ENCODE measurements around the gene MAOB. TPM values are rescaled to one million over a fixed set of nuclear protein-coding genes. Genes with fewer than 3 reads are reported as not detected.

The MAOB gene
- total and polyA plus RNA-seq, 2 donors (not counting 1 experiment from before 2014, with no cell fraction given) = 3.8 to 4.6 TPM

DNA sequence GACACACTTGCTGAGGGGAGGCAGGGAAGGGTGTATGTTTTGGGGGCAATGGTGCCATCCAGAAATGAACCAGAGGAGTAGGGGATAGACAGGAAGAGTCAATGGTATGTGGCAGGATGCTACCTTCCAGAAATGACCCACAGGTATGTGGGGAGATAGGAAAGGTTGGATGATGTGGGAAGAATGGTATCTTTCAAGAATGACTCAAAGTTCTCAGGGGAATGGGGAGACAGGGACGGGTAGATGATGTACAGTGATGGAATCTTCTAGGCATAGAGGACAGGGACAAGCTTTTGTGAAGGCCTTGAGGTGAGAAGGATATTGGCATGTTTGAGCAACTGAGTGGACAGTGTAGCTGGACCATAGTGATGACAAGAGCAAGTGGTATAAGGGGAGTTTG, 161.3 kb downstream of the MAOB start:
- no peak overlapping the region for H3K27ac ChIP-seq (ENCODE audit: insufficient read depth, low read length)
- no peaks in the 10 kb centered on the region for H3K4me1 ChIP-seq (ENCODE audit: control insufficient read depth, extremely low read depth, insufficient read depth, low read length)
- no peak overlapping the region for H2AFZ ChIP-seq (ENCODE audit: low read length)
- H3K9me3 ChIP-seq (ENCODE audit: control insufficient read depth, insufficient read depth, low read depth, low read length) = no peaks in the 10 kb centered on the region
- no peak overlapping the region for H3K4me3 ChIP-seq (replicated peaks in 1 of 4; ENCODE audit: control extremely low read depth in 1 of 4, insufficient read depth in 1 of 4, low read depth in 3 of 4, low read length in 4 of 4)
- no peak overlapping the region for H3K4me2 ChIP-seq (ENCODE audit: extremely low read depth, insufficient read depth, low read length)
- no peak for DNase-seq (ENCODE audit: low read depth in 2 of 2)
- no peaks in the 10 kb centered on the region for H3K36me3 ChIP-seq (ENCODE audit: control insufficient read depth, insufficient read depth, low read length)
- no peaks in the 10 kb centered on the region for H3K79me2 ChIP-seq (ENCODE audit: control insufficient read depth, insufficient read depth, low read length)
- H4K20me1 ChIP-seq (ENCODE audit: control insufficient read depth, extremely low read depth, insufficient read depth, low read length) = no peaks in the 10 kb centered on the region
- TF ChIP-seq, protein P1, sequence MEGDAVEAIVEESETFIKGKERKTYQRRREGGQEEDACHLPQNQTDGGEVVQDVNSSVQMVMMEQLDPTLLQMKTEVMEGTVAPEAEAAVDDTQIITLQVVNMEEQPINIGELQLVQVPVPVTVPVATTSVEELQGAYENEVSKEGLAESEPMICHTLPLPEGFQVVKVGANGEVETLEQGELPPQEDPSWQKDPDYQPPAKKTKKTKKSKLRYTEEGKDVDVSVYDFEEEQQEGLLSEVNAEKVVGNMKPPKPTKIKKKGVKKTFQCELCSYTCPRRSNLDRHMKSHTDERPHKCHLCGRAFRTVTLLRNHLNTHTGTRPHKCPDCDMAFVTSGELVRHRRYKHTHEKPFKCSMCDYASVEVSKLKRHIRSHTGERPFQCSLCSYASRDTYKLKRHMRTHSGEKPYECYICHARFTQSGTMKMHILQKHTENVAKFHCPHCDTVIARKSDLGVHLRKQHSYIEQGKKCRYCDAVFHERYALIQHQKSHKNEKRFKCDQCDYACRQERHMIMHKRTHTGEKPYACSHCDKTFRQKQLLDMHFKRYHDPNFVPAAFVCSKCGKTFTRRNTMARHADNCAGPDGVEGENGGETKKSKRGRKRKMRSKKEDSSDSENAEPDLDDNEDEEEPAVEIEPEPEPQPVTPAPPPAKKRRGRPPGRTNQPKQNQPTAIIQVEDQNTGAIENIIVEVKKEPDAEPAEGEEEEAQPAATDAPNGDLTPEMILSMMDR (conservative IDR thresholded peaks at IDR 0.05 in 1 of 2, IDR thresholded peaks at IDR 0.05 in 1 of 2; ENCODE audit: low read depth in 1 of 2, low read length in 2 of 2) = no peak
- TF ChIP-seq EZH2 (IDR thresholded peaks at IDR 0.05; ENCODE audit: low read length, missing control alignments) = no peak
- no peaks in the 10 kb centered on the region for H3K27me3 ChIP-seq (ENCODE audit: control insufficient read depth, insufficient read depth, low read length)
- no peak overlapping the region for H3K9ac ChIP-seq (ENCODE audit: insufficient read depth, low read length)

DNA sequence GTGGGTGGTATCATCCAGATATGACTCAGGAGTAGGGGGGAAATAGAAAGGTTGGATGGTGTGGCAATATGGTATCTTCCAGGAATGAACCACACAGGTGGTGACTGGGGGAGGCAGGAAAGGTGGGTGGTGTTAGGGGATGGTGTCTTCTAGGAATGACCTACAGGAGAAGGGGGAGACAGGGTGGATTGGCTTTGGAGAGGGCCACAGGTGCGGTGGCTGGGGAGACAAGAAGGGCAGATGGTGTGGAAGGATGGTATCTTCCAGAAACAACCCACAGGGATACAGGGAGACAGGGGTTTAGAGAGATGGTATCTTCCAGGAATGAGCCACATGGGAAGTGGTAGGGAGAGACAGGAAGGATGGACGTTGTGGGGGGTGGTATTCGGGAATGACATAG, 162.2 kb downstream of the MAOB start:
- no peaks in the 10 kb centered on the region for H3K36me3 ChIP-seq (ENCODE audit: control insufficient read depth, insufficient read depth, low read length)
- H3K27ac ChIP-seq (ENCODE audit: insufficient read depth, low read length) = no peak overlapping the region
- no peak overlapping the region for H2AFZ ChIP-seq (ENCODE audit: low read length)
- no peaks in the 10 kb centered on the region for H4K20me1 ChIP-seq (ENCODE audit: control insufficient read depth, extremely low read depth, insufficient read depth, low read length)
- H3K4me1 ChIP-seq (ENCODE audit: control insufficient read depth, extremely low read depth, insufficient read depth, low read length) = no peaks in the 10 kb centered on the region
- H3K9me3 ChIP-seq (ENCODE audit: control insufficient read depth, insufficient read depth, low read depth, low read length) = no peaks in the 10 kb centered on the region
- no peak overlapping the region for H3K9ac ChIP-seq (ENCODE audit: insufficient read depth, low read length)
- DNase-seq (ENCODE audit: low read depth in 2 of 2) = no peak
- no peaks in the 10 kb centered on the region for H3K79me2 ChIP-seq (ENCODE audit: control insufficient read depth, insufficient read depth, low read length)
- TF ChIP-seq, protein P1 (conservative IDR thresholded peaks at IDR 0.05 in 1 of 2, IDR thresholded peaks at IDR 0.05 in 1 of 2; ENCODE audit: low read depth in 1 of 2, low read length in 2 of 2) = no peak
- no peak for TF ChIP-seq EZH2 (IDR thresholded peaks at IDR 0.05; ENCODE audit: low read length, missing control alignments)
- no peak overlapping the region for H3K4me2 ChIP-seq (ENCODE audit: extremely low read depth, insufficient read depth, low read length)
- H3K4me3 ChIP-seq (replicated peaks in 1 of 4; ENCODE audit: control extremely low read depth in 1 of 4, insufficient read depth in 1 of 4, low read depth in 3 of 4, low read length in 4 of 4) = no peak overlapping the region
- H3K27me3 ChIP-seq (ENCODE audit: control insufficient read depth, insufficient read depth, low read length) = no peaks in the 10 kb centered on the region

DNA sequence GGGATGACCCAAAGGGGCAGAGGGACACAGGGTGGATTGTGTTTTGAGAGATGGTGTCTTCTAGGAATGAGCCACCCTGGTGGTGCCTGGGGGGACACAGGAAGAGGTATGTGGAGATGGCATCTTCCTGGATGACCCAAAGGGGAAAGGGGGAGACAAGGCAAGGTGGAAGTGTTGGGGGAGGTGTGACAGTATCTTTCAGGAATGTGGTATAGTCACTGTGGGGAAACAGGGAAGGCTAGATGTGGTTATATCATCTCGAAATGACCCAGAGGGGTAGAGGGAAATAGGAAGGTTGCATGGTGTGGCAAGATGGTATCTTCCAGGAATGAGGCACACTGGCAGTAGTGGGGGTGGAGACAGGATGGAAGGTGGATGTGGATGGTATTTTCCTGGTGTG, 163.3 kb downstream of the MAOB start:
- Histone ChIP-seq H2AFZ (ENCODE audit: low read length) (no peak overlapping the region), H3K36me3 (ENCODE audit: control insufficient read depth, insufficient read depth, low read length) (no peaks in the 10 kb centered on the region), H3K27ac (ENCODE audit: insufficient read depth, low read length) (no peak overlapping the region), H3K9ac (ENCODE audit: insufficient read depth, low read length) (no peak overlapping the region), H3K79me2 (ENCODE audit: control insufficient read depth, insufficient read depth, low read length) (no peaks in the 10 kb centered on the region), H3K4me1 (ENCODE audit: control insufficient read depth, extremely low read depth, insufficient read depth, low read length) (no peaks in the 10 kb centered on the region), H4K20me1 (ENCODE audit: control insufficient read depth, extremely low read depth, insufficient read depth, low read length) (no peaks in the 10 kb centered on the region), H3K9me3 (ENCODE audit: control insufficient read depth, insufficient read depth, low read depth, low read length) (no peaks in the 10 kb centered on the region), H3K27me3 (ENCODE audit: control insufficient read depth, insufficient read depth, low read length) (peaks cover 3% of the 10 kb centered on the region), H3K4me3 (replicated peaks in 1 of 4; ENCODE audit: control extremely low read depth in 1 of 4, insufficient read depth in 1 of 4, low read depth in 3 of 4, low read length in 4 of 4) (no peak overlapping the region), H3K4me2 (ENCODE audit: extremely low read depth, insufficient read depth, low read length) (no peak overlapping the region)
- TF ChIP-seq, protein P1 (conservative IDR thresholded peaks at IDR 0.05 in 1 of 2, IDR thresholded peaks at IDR 0.05 in 1 of 2; ENCODE audit: low read depth in 1 of 2, low read length in 2 of 2) = no peak
- TF ChIP-seq EZH2 (IDR thresholded peaks at IDR 0.05; ENCODE audit: low read length, missing control alignments) = no peak
- DNase-seq (ENCODE audit: low read depth in 2 of 2) = no peak

All from fibroblast of lung (primary cell).